ENCODE measurements around the gene PRR5. TPM values are rescaled to one million over a fixed set of nuclear protein-coding genes. Genes with fewer than 3 reads are reported as not detected.
A peak's percentile ranks its signal among the peaks of the same experiment; 100 is the strongest.

PRR5 gene
- total and polyA plus RNA-seq, 5 experiments from 2014 or later, result 75.2 to 107 (median 85.3) TPM

- Mint-ChIP-seq H3K9me3 (no peaks in the 10 kb centered on the region), H3K4me3 (peak overlapping the region; percentile 4 to 81 (median 51)), H3K27ac (peak overlapping the region in 9 of 10 donors; percentile 67 to 92 (median 82)), H3K36me3 (peaks cover 0 to 5% (median 0%) of the 10 kb centered on the region in 3 donors), H3K27me3 (no peaks in the 10 kb centered on the region), H3K4me1 (peaks cover 30 to 62% (median 51%) of the 10 kb centered on the region in 4 donors)
- peak; percentile 61 to 88 (median 79) for DNase-seq
- POLR2A ChIA-PET, result interaction anchor here (0.6 to 1.9 kb wide), 8 partner anchors 9 to 504 kb away, joined by 3 to 14 read pairs (median 3); partner anchors contain the start of gene PARVG
- peak; percentile 88 to 90 for ATAC-seq
Observed at GRCh38 chr22:44684506-44685383, 17.3 kb upstream of the PRR5 start.

- no peaks in the 10 kb centered on the region for H3K9me3 Mint-ChIP-seq
- H3K4me3 Mint-ChIP-seq, result peak overlapping the region; percentile 23 to 81 (median 58)
- peaks cover 0 to 5% (median 0%) of the 10 kb centered on the region in 3 donors for H3K36me3 Mint-ChIP-seq
- H3K27ac Mint-ChIP-seq, result peak overlapping the region; percentile 67 to 92 (median 82)
- peaks cover 30 to 58% (median 46%) of the 10 kb centered on the region in 4 donors for H3K4me1 Mint-ChIP-seq
- DNase-seq (peak; percentile 48 to 87 (median 76)), ATAC-seq (peak; percentile 88 to 90)
- no peaks in the 10 kb centered on the region for H3K27me3 Mint-ChIP-seq
- POLR2A ChIA-PET, result interaction anchor here (0.6 to 1.9 kb wide), 6 partner anchors 16 to 504 kb away, joined by 3 to 14 read pairs (median 3); partner anchors contain the start of gene PARVG
Observed at GRCh38 chr22:44685384-44686056, 16.5 kb upstream of the PRR5 start.

- POLR2A ChIA-PET, result no interaction called here
- peak overlapping the region in 3 of 10 donors; percentile 49 to 84 (median 58) for H3K27ac Mint-ChIP-seq
- H3K4me3 Mint-ChIP-seq, result no peak overlapping the region
- no peak for DNase-seq
- peaks cover 0 to 5% (median 0%) of the 10 kb centered on the region in 3 donors for H3K36me3 Mint-ChIP-seq
- ATAC-seq, result no peak
- H3K9me3 Mint-ChIP-seq, result no peaks in the 10 kb centered on the region
- peaks cover 22 to 43% (median 34%) of the 10 kb centered on the region in 4 donors for H3K4me1 Mint-ChIP-seq
- H3K27me3 Mint-ChIP-seq, result no peaks in the 10 kb centered on the region
Observed at GRCh38 chr22:44686873-44687600, 15.0 kb upstream of the PRR5 start.

GRCh38 chr22:44689173-44689572 lies 12.8 kb upstream of the PRR5 start:
- no peaks in the 10 kb centered on the region for H3K9me3 Mint-ChIP-seq
- DNase-seq (no peak), ATAC-seq (no peak)
- no peaks in the 10 kb centered on the region for H3K27me3 Mint-ChIP-seq
- peaks cover 17 to 24% (median 21%) of the 10 kb centered on the region in 4 donors for H3K4me1 Mint-ChIP-seq
- H3K36me3 Mint-ChIP-seq, result peaks cover 0 to 5% (median 0%) of the 10 kb centered on the region in 3 donors
- POLR2A ChIA-PET, result interaction anchor here (1.0 kb wide), 1 partner anchor 51 kb away, joined by 6 read pairs; no protein-coding TSS in a partner anchor
- no peak overlapping the region for H3K27ac Mint-ChIP-seq
- H3K4me3 Mint-ChIP-seq, result no peak overlapping the region

- H3K27ac Mint-ChIP-seq, result no peak overlapping the region
- ATAC-seq (no peak), DNase-seq (no peak)
- H3K36me3 Mint-ChIP-seq, result peaks cover 0 to 5% (median 0%) of the 10 kb centered on the region in 3 donors
- no peaks in the 10 kb centered on the region for H3K9me3 Mint-ChIP-seq
- H3K4me1 Mint-ChIP-seq, result peaks cover 13 to 16% (median 13%) of the 10 kb centered on the region in 4 donors
- no peak overlapping the region for H3K4me3 Mint-ChIP-seq
- H3K27me3 Mint-ChIP-seq, result no peaks in the 10 kb centered on the region
- POLR2A ChIA-PET, result no interaction called here
Observed at GRCh38 chr22:44689915-44690524, 12.0 kb upstream of the PRR5 start.

GRCh38 chr22:44691796-44692661 lies 10.0 kb upstream of the PRR5 start:
- Mint-ChIP-seq H3K4me1 (peaks cover 0 to 6% (median 2%) of the 10 kb centered on the region in 4 donors), H3K36me3 (peaks cover 0 to 3% (median 0%) of the 10 kb centered on the region in 3 donors), H3K27me3 (no peaks in the 10 kb centered on the region), H3K9me3 (no peaks in the 10 kb centered on the region), H3K27ac (peak overlapping the region in 2 of 10 donors; percentile 25 to 38), H3K4me3 (no peak overlapping the region)
- ATAC-seq, result no peak
- POLR2A ChIA-PET, result interaction anchor here (0.6 kb wide), 1 partner anchor 287 kb away, joined by 3 read pairs; no protein-coding TSS in a partner anchor
- no peak for DNase-seq

- Mint-ChIP-seq H3K4me3 (no peak overlapping the region), H3K4me1 (peaks cover 2 to 5% (median 4%) of the 10 kb centered on the region in 4 donors), H3K36me3 (peaks cover 0 to 3% (median 0%) of the 10 kb centered on the region in 3 donors), H3K27ac (peak overlapping the region in 3 of 10 donors; percentile 25 to 38 (median 34)), H3K9me3 (no peaks in the 10 kb centered on the region), H3K27me3 (no peaks in the 10 kb centered on the region)
- DNase-seq (no peak), ATAC-seq (no peak)
- POLR2A ChIA-PET, result interaction anchor here (0.6 to 0.9 kb wide), 2 partner anchors 22 to 286 kb away, joined by 3 to 6 read pairs; no protein-coding TSS in a partner anchor
Observed at GRCh38 chr22:44692662-44693007, 9.4 kb upstream of the PRR5 start.

- H3K9me3 Mint-ChIP-seq, result no peaks in the 10 kb centered on the region
- no peak for ATAC-seq
- peaks cover 2 to 9% (median 7%) of the 10 kb centered on the region in 4 donors for H3K4me1 Mint-ChIP-seq
- POLR2A ChIA-PET, result interaction anchor here (0.9 kb wide), 1 partner anchor 22 kb away, joined by 6 read pairs; no protein-coding TSS in a partner anchor
- no peak for DNase-seq
- peak overlapping the region in 2 of 10 donors; percentile 25 for H3K27ac Mint-ChIP-seq
- no peaks in the 10 kb centered on the region for H3K27me3 Mint-ChIP-seq
- peaks cover 0 to 3% (median 0%) of the 10 kb centered on the region in 3 donors for H3K36me3 Mint-ChIP-seq
- no peak overlapping the region for H3K4me3 Mint-ChIP-seq
Observed at GRCh38 chr22:44693145-44693544, 8.9 kb upstream of the PRR5 start.

GRCh38 chr22:44693756-44694155 lies 8.2 kb upstream of the PRR5 start:
- H3K27ac Mint-ChIP-seq, result no peak overlapping the region
- DNase-seq (no peak), ATAC-seq (no peak)
- no peaks in the 10 kb centered on the region for H3K9me3 Mint-ChIP-seq
- H3K4me1 Mint-ChIP-seq, result peaks cover 2 to 11% (median 7%) of the 10 kb centered on the region in 4 donors
- no peaks in the 10 kb centered on the region for H3K27me3 Mint-ChIP-seq
- POLR2A ChIA-PET, result no interaction called here
- H3K4me3 Mint-ChIP-seq, result no peak overlapping the region
- no peaks in the 10 kb centered on the region for H3K36me3 Mint-ChIP-seq

- no peaks in the 10 kb centered on the region for H3K36me3 Mint-ChIP-seq
- no peaks in the 10 kb centered on the region for H3K9me3 Mint-ChIP-seq
- peak overlapping the region in 1 of 10 donors; percentile 25 for H3K4me3 Mint-ChIP-seq
- DNase-seq (peak; percentile 71 to 92 (median 83)), ATAC-seq (peak; percentile 30 to 34)
- peak overlapping the region in 2 of 10 donors; percentile 15 to 36 for H3K27ac Mint-ChIP-seq
- POLR2A ChIA-PET, result no interaction called here
- H3K4me1 Mint-ChIP-seq, result peaks cover 3 to 30% (median 12%) of the 10 kb centered on the region in 4 donors
- H3K27me3 Mint-ChIP-seq, result no peaks in the 10 kb centered on the region
Observed at GRCh38 chr22:44697423-44698141, 4.4 kb upstream of the PRR5 start.
